ENCODE measurements around the gene MYO3B.

GRCh38 chr2:170260188-170260587 lies 82.2 kb downstream of the MYO3B start:
- TF ChIP-seq GATA2 (IDR thresholded peaks at IDR 0.05; ENCODE audit: low read depth, low read length) (no peak), GATA3 (IDR thresholded peaks at IDR 0.05; ENCODE audit: low read depth, low read length) (no peak)
